H9 (cell line): Measurements from ENCODE around the gene OPRL1. TPM values are rescaled to one million over a fixed set of nuclear protein-coding genes. Genes with fewer than 3 reads are reported as not detected.

ENCODE experiments used
- DNase-seq: peaks from one replicate; pipeline ENCODE4 v3.0.0-alpha.2; 2017
- H2AFZ ChIP-seq: one replicate; pipeline ENCODE4 v1.6.1; 2013; ENCODE audit warnings: mild to moderate bottlenecking, low read length, control low read depth, moderate library complexity
- H2AK5ac ChIP-seq: 2 replicates; pipeline ENCODE4 v1.6.1; 2013; ENCODE audit warnings: low read length, control low read depth, mixed read lengths; ENCODE audit not compliant: insufficient read length
- H2BK120ac ChIP-seq: one replicate; pipeline ENCODE4 v1.6.1; 2013; ENCODE audit warnings: low read depth, mild to moderate bottlenecking, low read length, control low read depth, inconsistent platforms; ENCODE audit not compliant: poor library complexity, severe bottlenecking
- H2BK12ac ChIP-seq: 2 replicates; pipeline ENCODE4 v1.6.1; 2013; ENCODE audit warnings: low read length, control low read depth, mixed read lengths, low read depth; ENCODE audit not compliant: insufficient read length
- H2BK15ac ChIP-seq: 2 replicates; pipeline ENCODE4 v1.6.1; 2013; ENCODE audit warnings: low read depth, low read length, control low read depth
- H2BK20ac ChIP-seq: one replicate; pipeline ENCODE4 v1.6.1; 2013; ENCODE audit warnings: low read depth, mild to moderate bottlenecking, low read length, control low read depth, inconsistent platforms; ENCODE audit not compliant: poor library complexity, severe bottlenecking
- H2BK5ac ChIP-seq: 2 replicates; pipeline ENCODE4 v1.6.1; 2013; ENCODE audit warnings: low read length, control low read depth, mixed read lengths; ENCODE audit not compliant: insufficient read length
- H3K14ac ChIP-seq: 2 replicates; pipeline ENCODE4 v1.6.1; 2013; ENCODE audit warnings: low read length, control low read depth; ENCODE audit not compliant: insufficient read depth
- H3K18ac ChIP-seq: 2 replicates; pipeline ENCODE4 v1.6.1; 2013; ENCODE audit warnings: low read depth, mild to moderate bottlenecking, mixed read lengths, low read length, control low read depth; ENCODE audit not compliant: insufficient read length
- H3K23ac ChIP-seq: 2 replicates; pipeline ENCODE4 v1.6.1; 2013; ENCODE audit warnings: low read length, control low read depth, mixed read lengths, low read depth; ENCODE audit not compliant: insufficient read length
- H3K23me2 ChIP-seq: 2 replicates; pipeline ENCODE4 v1.6.1; 2013; ENCODE audit warnings: low read depth, mild to moderate bottlenecking, mixed read lengths, low read length, control low read depth; ENCODE audit not compliant: insufficient read length, poor library complexity, severe bottlenecking
- H3K27ac ChIP-seq: 2 replicates; pipeline ENCODE4 v1.5.1; 2013; ENCODE audit warnings: low read length, control low read depth, mixed read lengths, low read depth; ENCODE audit not compliant: insufficient read length
- H3K27me3 ChIP-seq: 2 replicates; pipeline ENCODE4 v1.6.1; 2013; ENCODE audit warnings: low read length, control low read depth, inconsistent platforms; ENCODE audit not compliant: insufficient read depth
- H3K4ac ChIP-seq: 2 replicates; pipeline ENCODE4 v1.6.1; 2013; ENCODE audit warnings: low read depth, mild to moderate bottlenecking, control low read depth, inconsistent platforms, low read length, moderate library complexity
- H3K4me1 ChIP-seq: 2 replicates; pipeline ENCODE4 v1.6.1; 2013; ENCODE audit warnings: low read length, control low read depth, inconsistent platforms; ENCODE audit not compliant: insufficient read depth
- H3K4me2 ChIP-seq: 2 replicates; pipeline ENCODE4 v1.6.1; 2013; ENCODE audit warnings: low read length, control low read depth, mixed read lengths; ENCODE audit not compliant: insufficient read length, insufficient read depth
- H3K56ac ChIP-seq: 2 replicates; pipeline ENCODE4 v1.6.1; 2013; ENCODE audit warnings: low read depth, mild to moderate bottlenecking, mixed read lengths, low read length, control low read depth; ENCODE audit not compliant: insufficient read length
- H3K79me1 ChIP-seq: 2 replicates; pipeline ENCODE4 v1.6.1; 2013; ENCODE audit warnings: low read depth, mild to moderate bottlenecking, moderate library complexity, low read length, control low read depth, inconsistent platforms; ENCODE audit not compliant: insufficient read depth, poor library complexity, severe bottlenecking
- H3K79me2 ChIP-seq: 2 replicates; pipeline ENCODE4 v1.6.1; 2013; ENCODE audit warnings: low read length, control low read depth, inconsistent platforms; ENCODE audit not compliant: insufficient read depth
- H3K9ac ChIP-seq: 2 replicates; pipeline ENCODE4 v1.6.1; 2013; ENCODE audit warnings: low read length, control low read depth, mixed read lengths; ENCODE audit not compliant: insufficient read length; ENCODE audit errors: extremely low read depth
- H3K9me3 ChIP-seq: one replicate; pipeline ENCODE4 v1.6.1; 2013; ENCODE audit warnings: low read depth, low read length, inconsistent platforms; ENCODE audit not compliant: control insufficient read depth
- H3T11ph ChIP-seq: one replicate; pipeline ENCODE4 v1.6.1; 2013; ENCODE audit warnings: mild to moderate bottlenecking, low read length, control low read depth, inconsistent platforms
- H4K20me1 ChIP-seq: one replicate; pipeline ENCODE4 v1.6.1; 2013; ENCODE audit not compliant: control insufficient read depth, insufficient read length, insufficient read depth
- H4K5ac ChIP-seq: 2 replicates; pipeline ENCODE4 v1.6.1; 2013; ENCODE audit warnings: low read depth, mild to moderate bottlenecking, mixed read lengths, low read length, control low read depth; ENCODE audit not compliant: insufficient read length
- H4K8ac ChIP-seq: replicated peaks from 2 replicates; pipeline ENCODE4 v1.6.1; 2013; ENCODE audit warnings: low read length, control low read depth, mixed read lengths, low read depth; ENCODE audit not compliant: insufficient read length
- H4K91ac ChIP-seq: 2 replicates; pipeline ENCODE4 v1.6.1; 2013; ENCODE audit warnings: low read depth, mild to moderate bottlenecking, moderate library complexity, mixed read lengths, low read length, control low read depth; ENCODE audit not compliant: insufficient read length
- H3K27ac Mint-ChIP-seq, 3 experiments: 2 replicates in 2 of 3; 3 replicates in 1 of 3; pipeline ENCODE4 v1.8.0; 2020 to 2021; ENCODE audit warnings: mixed read lengths in 3 of 3, mild to moderate bottlenecking in 1 of 3, moderate library complexity in 1 of 3
- H3K27me3 Mint-ChIP-seq: 2 replicates; pipeline ENCODE4 v1.8.0; 2021; ENCODE audit warnings: low read depth, mild to moderate bottlenecking, moderate library complexity, mixed read lengths
- H3K36me3 Mint-ChIP-seq, 3 experiments: 2 replicates in 2 of 3; 3 replicates in 1 of 3; pipeline ENCODE4 v1.8.0; 2020 to 2021; ENCODE audit warnings: low read depth in 3 of 3, mixed read lengths in 3 of 3; ENCODE audit not compliant: insufficient read depth in 1 of 3
- H3K4me1 Mint-ChIP-seq, 2 experiments: 2 replicates each; pipeline ENCODE4 v1.8.0; 2020; ENCODE audit warnings: mixed read lengths in 2 of 2
- H3K4me3 Mint-ChIP-seq, 2 experiments: 2 replicates in 1 of 2; 3 replicates in 1 of 2; pipeline ENCODE4 v1.8.0; 2020 to 2021; ENCODE audit warnings: mild to moderate bottlenecking in 2 of 2, mixed read lengths in 2 of 2, moderate library complexity in 1 of 2
- H3K9me3 Mint-ChIP-seq, 2 experiments: 2 replicates in 1 of 2; 3 replicates in 1 of 2; pipeline ENCODE4 v1.8.0; 2020; ENCODE audit warnings: mild to moderate bottlenecking in 2 of 2, mixed read lengths in 2 of 2, moderate library complexity in 1 of 2
- CTCF ChIP-seq: fragments of 200-600 bp; sonication (generic); conservative IDR thresholded peaks from 3 replicates; pipeline ENCODE4 v1.8.0; 2021; ENCODE audit warnings: antibody characterized with exemption, mild to moderate bottlenecking
- WGBS: extraction: QIAGEN DNeasy Blood & Tissue Kit; methylation state at CpG from one replicate; pipeline ENCODE4 v1.1.7; 2013; ENCODE audit warnings: missing lambda C conversion rate, low lambda C conversion rate, mixed read lengths; ENCODE audit not compliant: insufficient read length; ENCODE audit errors: extremely low coverage; 5-methylcytosine and 5-hydroxymethylcytosine counted together
- total RNA-seq: library from RNA; stranded (reverse); gene quantifications from 2 replicates; pipeline ENCODE4 v1.2.1, GENCODE V29; 2021

OPRL1 gene
- total RNA-seq, 1 experiment from 2014 or later, result 0.90 TPM

- Histone ChIP-seq H4K91ac (no peak overlapping the region), H4K8ac (no peak overlapping the region), H3K27me3 (no peaks in the 10 kb centered on the region), H4K5ac (no peak overlapping the region), H3K79me2 (no peaks in the 10 kb centered on the region), H2BK20ac (no peak overlapping the region), H2BK5ac (no peak overlapping the region), H3K4me1 (no peaks in the 10 kb centered on the region; the same call in 1 of the 2 replicates), H4K20me1 (no peaks in the 10 kb centered on the region), H3K9ac (no peak overlapping the region), H3T11ph (no peak overlapping the region), H3K79me1 (no peaks in the 10 kb centered on the region), H3K27ac (no peak overlapping the region), H3K4ac (no peak overlapping the region), H3K4me2 (no peak overlapping the region), H2BK120ac (no peak overlapping the region), H3K56ac (no peak overlapping the region), H2BK15ac (no peak overlapping the region), H3K9me3 (no peaks in the 10 kb centered on the region), H3K14ac (no peak overlapping the region), H2BK12ac (no peak overlapping the region), H2AFZ (no peak overlapping the region), H3K18ac (no peak overlapping the region), H3K23ac (no peak overlapping the region), H2AK5ac (no peak overlapping the region), H3K23me2 (peaks cover 6% of the 10 kb centered on the region)
- H3K9me3 Mint-ChIP-seq, result no peaks in the 10 kb centered on the region
- no peak for DNase-seq
- H3K27me3 Mint-ChIP-seq, result peaks cover 20% of the 10 kb centered on the region
- H3K4me3 Mint-ChIP-seq, result no peak overlapping the region
- H3K4me1 Mint-ChIP-seq, result peaks cover 20 to 25% of the 10 kb centered on the region in 2 experiments
- TF ChIP-seq CTCF, result no peak
- no CpG with 5 or more reads among the region's 8 CpGs for WGBS
- no peaks in the 10 kb centered on the region; a peak in 2 of 7 replicates for H3K36me3 Mint-ChIP-seq
- H3K27ac Mint-ChIP-seq, result no peak overlapping the region
Observed at GRCh38 chr20:64077094-64077493, 2.8 kb upstream of the OPRL1 start.
